Upper lobe of left lung (tissue), 6 donors: Measurements from ENCODE around the gene NCS1. TPM values are rescaled to one million over a fixed set of nuclear protein-coding genes. Genes with fewer than 3 reads are reported as not detected.

Source experiments
- ATAC-seq, 2 donors: fragments of 200-7000 bp; cut with Tn5 transposase; one replicate each; pipeline ENCODE4 v1.9.1; 2022; ENCODE audit warnings: mild to moderate bottlenecking in 2 of 2, moderate library complexity in 2 of 2; ENCODE audit not compliant: low FRiP score in 2 of 2
- DNase-seq, 2 donors: peaks; one replicate each; pipeline ENCODE4 v3.0.0-alpha.2; 2019 to 2020
- H3K27ac ChIP-seq, 4 donors: fragments of 200-600 bp; sonication (generic); one replicate each; pipeline ENCODE4 v1.5.1; 2016 to 2019
- H3K27me3 ChIP-seq, 4 donors: fragments of 200-600 bp; sonication (generic); one replicate each; pipeline ENCODE4 v1.5.1; 2017 to 2019
- H3K36me3 ChIP-seq, 4 donors: fragments of 200-600 bp; sonication (generic); one replicate each; pipeline ENCODE4 v1.5.1; 2016 to 2019
- H3K4me1 ChIP-seq, 4 donors: fragments of 200-600 bp; sonication (generic); one replicate each; pipeline ENCODE4 v1.5.1; 2018 to 2019
- H3K4me3 ChIP-seq, 4 donors: fragments of 200-600 bp; sonication (generic); one replicate each; pipeline ENCODE4 v1.5.1; 2017 to 2019; ENCODE audit warnings: mild to moderate bottlenecking in 2 of 4, moderate library complexity in 1 of 4
- H3K9me3 ChIP-seq, 4 donors: fragments of 200-600 bp; sonication (generic); one replicate each; pipeline ENCODE4 v1.5.1; 2018 to 2019
- CTCF ChIP-seq, 6 experiments: fragments of 450-650 bp in 4 of 6; fragments of 200-600 bp in 2 of 6; sonication (generic) in 2 of 6; IDR thresholded peaks; one replicate each; pipeline ENCODE4 v1.5.1; 2016 to 2019; ENCODE audit warnings: antibody characterized with exemption in 6 of 6
- EP300 ChIP-seq, 4 donors: sonication (generic); formaldehyde crosslinking; IDR thresholded peaks; one replicate each; pipeline ENCODE4 v1.5.1; 2017; ENCODE audit warnings: antibody characterized with exemption in 4 of 4, control low read depth in 2 of 4
- POLR2A ChIP-seq, 4 donors: fragments of 450-650 bp; IDR thresholded peaks; one replicate each; pipeline ENCODE4 v1.5.1; 2016 to 2017; ENCODE audit warnings: antibody characterized with exemption in 4 of 4, mild to moderate bottlenecking in 2 of 4
- POLR2AphosphoS5 ChIP-seq, 2 donors: sonication (generic); formaldehyde crosslinking; IDR thresholded peaks; one replicate each; pipeline ENCODE4 v1.5.1; 2017; ENCODE audit warnings: antibody characterized with exemption in 2 of 2
- WGBS, 2 donors: methylation state at CpG; one replicate each; pipeline ENCODE4 v1.1.5; 2017 to 2018; 5-methylcytosine and 5-hydroxymethylcytosine counted together
- total RNA-seq, 6 donors: library from RNA; depleted of rRNA in 4 of 6; stranded (reverse); fragments of >200 nt in 4 of 6; gene quantifications; one replicate each; pipeline versions ENCODE4 v1.1.0 to v1.2.1, GENCODE V29; 2016 to 2021
- donor health status: DM: no; HTN: no; CAD: no; lungs with moderate emphysema.
- donor health status: DM: no; HTN: yes; CAD: no; lungs with severe emphysema.

The NCS1 gene
- total RNA-seq, 6 donors from 2014 or later = 2.7 to 10.0 (median 3.9) TPM

GRCh38 chr9:130145658-130146057 lies 26.5 kb upstream of the NCS1 start:
- ATAC-seq (no peak), DNase-seq (no peak)
- H3K36me3 ChIP-seq = no peaks in the 10 kb centered on the region
- H3K9me3 ChIP-seq = no peaks in the 10 kb centered on the region
- TF ChIP-seq POLR2AphosphoS5 (IDR thresholded peaks at IDR 0.05) (no peak), CTCF (IDR thresholded peaks at IDR 0.05) (no peak), EP300 (IDR thresholded peaks at IDR 0.05) (no peak), POLR2A (IDR thresholded peaks at IDR 0.05) (no peak)
- peaks cover 0 to 7% (median 2%) of the 10 kb centered on the region in 4 donors for H3K4me1 ChIP-seq
- 48 to 67% methylated on average over 1 of the region's 1 CpG for WGBS, 2 donors
- no peaks in the 10 kb centered on the region for H3K27me3 ChIP-seq
- H3K27ac ChIP-seq = no peak overlapping the region
- H3K4me3 ChIP-seq = no peak overlapping the region

- DNase-seq = no peak
- H3K27ac ChIP-seq = no peak overlapping the region
- H3K27me3 ChIP-seq = no peaks in the 10 kb centered on the region
- WGBS, 2 donors = 70 to 79% methylated on average over 5 of the region's 5 CpGs
- H3K4me1 ChIP-seq = peaks cover 0 to 7% (median 2%) of the 10 kb centered on the region in 4 donors
- no peak for ATAC-seq
- no peaks in the 10 kb centered on the region for H3K36me3 ChIP-seq
- no peak overlapping the region for H3K4me3 ChIP-seq
- H3K9me3 ChIP-seq = no peaks in the 10 kb centered on the region
- TF ChIP-seq POLR2AphosphoS5 (IDR thresholded peaks at IDR 0.05) (no peak), EP300 (IDR thresholded peaks at IDR 0.05) (no peak), POLR2A (IDR thresholded peaks at IDR 0.05) (no peak), CTCF (IDR thresholded peaks at IDR 0.05) (no peak)
Observed at GRCh38 chr9:130147198-130147597, 25.0 kb upstream of the NCS1 start.

- no peak for ATAC-seq
- 84 to 89% methylated on average over 3 of the region's 3 CpGs for WGBS, 2 donors
- no peak overlapping the region for H3K27ac ChIP-seq
- no peaks in the 10 kb centered on the region for H3K36me3 ChIP-seq
- no peak for TF ChIP-seq EP300 (IDR thresholded peaks at IDR 0.05)
- TF ChIP-seq CTCF (IDR thresholded peaks at IDR 0.05) = no peak
- no peak for TF ChIP-seq POLR2AphosphoS5 (IDR thresholded peaks at IDR 0.05)
- no peak for TF ChIP-seq POLR2A (IDR thresholded peaks at IDR 0.05)
- H3K4me1 ChIP-seq = peaks cover 0 to 7% (median 2%) of the 10 kb centered on the region in 4 donors
- no peaks in the 10 kb centered on the region for H3K9me3 ChIP-seq
- H3K4me3 ChIP-seq = no peak overlapping the region
- no peaks in the 10 kb centered on the region for H3K27me3 ChIP-seq
- DNase-seq = no peak
Observed at GRCh38 chr9:130147910-130148309, 24.3 kb upstream of the NCS1 start.

- no peaks in the 10 kb centered on the region for H3K36me3 ChIP-seq
- H3K4me3 ChIP-seq = no peak overlapping the region
- no peaks in the 10 kb centered on the region for H3K27me3 ChIP-seq
- WGBS, 2 donors = 72 to 83% methylated on average over 5 of the region's 5 CpGs
- no peak for TF ChIP-seq CTCF (IDR thresholded peaks at IDR 0.05)
- TF ChIP-seq EP300 (IDR thresholded peaks at IDR 0.05) = no peak
- no peak for TF ChIP-seq POLR2A (IDR thresholded peaks at IDR 0.05)
- H3K9me3 ChIP-seq = no peaks in the 10 kb centered on the region
- no peak for DNase-seq
- no peak overlapping the region for H3K27ac ChIP-seq
- ATAC-seq = no peak
- peaks cover 0 to 4% (median 2%) of the 10 kb centered on the region in 4 donors for H3K4me1 ChIP-seq
Observed at GRCh38 chr9:130149031-130149430, 23.2 kb upstream of the NCS1 start.

GRCh38 chr9:130149654-130150286 lies 22.4 kb upstream of the NCS1 start:
- Histone ChIP-seq H3K4me1 (no peaks in the 10 kb centered on the region), H3K36me3 (no peaks in the 10 kb centered on the region), H3K9me3 (no peaks in the 10 kb centered on the region), H3K27ac (no peak overlapping the region), H3K27me3 (no peaks in the 10 kb centered on the region), H3K4me3 (no peak overlapping the region)
- ATAC-seq (no peak), DNase-seq (no peak)
- WGBS, 2 donors = 71 to 85% methylated on average over 2 to 5 of the region's 5 CpGs
- TF ChIP-seq CTCF (IDR thresholded peaks at IDR 0.05) (no peak), POLR2AphosphoS5 (IDR thresholded peaks at IDR 0.05) (no peak), POLR2A (IDR thresholded peaks at IDR 0.05) (no peak), EP300 (IDR thresholded peaks at IDR 0.05) (no peak)
